ENCODE measurements around the gene RNASET2. TPM values are rescaled to one million over a fixed set of nuclear protein-coding genes. Genes with fewer than 3 reads are reported as not detected.

The RNASET2 gene
- total RNA-seq, 1 donor from 2014 or later = 13.4 TPM

DNA sequence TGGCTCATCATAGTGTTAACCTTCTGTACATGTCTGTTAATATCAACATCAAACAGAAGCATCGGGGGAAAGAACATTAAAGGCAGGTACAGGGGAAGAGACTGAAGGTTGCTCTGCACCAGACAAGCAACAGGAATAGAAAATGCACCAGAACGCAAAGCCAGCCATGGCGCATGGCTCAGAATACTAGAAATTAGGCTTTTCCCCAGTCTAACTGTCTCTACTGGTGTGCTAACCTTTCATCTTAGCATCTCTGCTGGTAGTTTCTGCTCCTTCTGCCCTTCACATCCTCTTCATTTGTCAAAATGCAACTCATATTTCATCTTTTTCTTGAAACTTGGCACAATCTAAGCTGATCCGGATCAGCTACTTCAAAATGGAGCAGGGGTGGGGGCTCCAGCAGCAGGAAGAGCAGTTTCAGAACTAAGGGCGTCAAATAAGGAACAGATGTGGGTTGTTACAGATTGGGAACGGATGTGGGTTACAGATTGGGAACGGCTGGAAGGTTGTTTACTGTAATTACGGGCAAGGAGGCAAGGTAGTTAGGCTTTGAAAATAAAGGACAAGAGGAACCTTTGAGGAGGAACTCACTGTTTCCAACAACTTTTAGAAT lies 13.1 kb upstream of the RNASET2 start:
- H3K27me3 ChIP-seq (ENCODE audit: low read depth) = no peaks in the 10 kb centered on the region
- no peaks in the 10 kb centered on the region for H3K9me3 ChIP-seq (replicated peaks)
- no peak overlapping the region for H3K27ac ChIP-seq (replicated peaks)
- no peaks in the 10 kb centered on the region for H3K4me1 ChIP-seq
- DNase-seq = no peak
- TF ChIP-seq, protein P1, sequence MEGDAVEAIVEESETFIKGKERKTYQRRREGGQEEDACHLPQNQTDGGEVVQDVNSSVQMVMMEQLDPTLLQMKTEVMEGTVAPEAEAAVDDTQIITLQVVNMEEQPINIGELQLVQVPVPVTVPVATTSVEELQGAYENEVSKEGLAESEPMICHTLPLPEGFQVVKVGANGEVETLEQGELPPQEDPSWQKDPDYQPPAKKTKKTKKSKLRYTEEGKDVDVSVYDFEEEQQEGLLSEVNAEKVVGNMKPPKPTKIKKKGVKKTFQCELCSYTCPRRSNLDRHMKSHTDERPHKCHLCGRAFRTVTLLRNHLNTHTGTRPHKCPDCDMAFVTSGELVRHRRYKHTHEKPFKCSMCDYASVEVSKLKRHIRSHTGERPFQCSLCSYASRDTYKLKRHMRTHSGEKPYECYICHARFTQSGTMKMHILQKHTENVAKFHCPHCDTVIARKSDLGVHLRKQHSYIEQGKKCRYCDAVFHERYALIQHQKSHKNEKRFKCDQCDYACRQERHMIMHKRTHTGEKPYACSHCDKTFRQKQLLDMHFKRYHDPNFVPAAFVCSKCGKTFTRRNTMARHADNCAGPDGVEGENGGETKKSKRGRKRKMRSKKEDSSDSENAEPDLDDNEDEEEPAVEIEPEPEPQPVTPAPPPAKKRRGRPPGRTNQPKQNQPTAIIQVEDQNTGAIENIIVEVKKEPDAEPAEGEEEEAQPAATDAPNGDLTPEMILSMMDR (IDR thresholded peaks at IDR 0.05; ENCODE audit: borderline replicate concordance) = no peak
- no peaks in the 10 kb centered on the region for H3K36me3 ChIP-seq
- intact Hi-C loops (cut with micrococcal nuclease) = no loop called here
- H3K4me3 ChIP-seq = no peak overlapping the region

DNA sequence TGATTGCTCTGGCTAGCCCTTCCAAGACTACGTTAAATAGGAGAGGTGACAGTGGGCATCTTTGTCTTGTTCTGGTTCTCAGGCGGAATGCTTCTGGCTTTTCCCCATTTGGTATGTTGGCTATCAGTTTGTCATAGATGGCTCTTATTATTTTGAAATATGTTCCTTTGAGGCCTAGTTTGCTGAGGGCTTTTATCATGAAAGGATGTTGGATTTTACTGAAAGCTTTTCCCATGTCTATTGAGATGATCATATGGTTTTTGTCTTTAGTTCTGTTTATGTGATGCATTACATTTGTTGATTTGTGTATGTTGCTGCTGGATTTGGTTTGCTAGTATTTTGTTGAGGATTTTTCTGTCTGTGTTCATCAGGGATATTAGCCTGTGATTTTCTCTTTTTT lies 9.9 kb upstream of the RNASET2 start:
- Histone ChIP-seq H3K27ac (replicated peaks) (no peak overlapping the region), H3K4me3 (no peak overlapping the region), H3K36me3 (no peaks in the 10 kb centered on the region), H3K9me3 (replicated peaks) (no peaks in the 10 kb centered on the region), H3K27me3 (ENCODE audit: low read depth) (no peaks in the 10 kb centered on the region), H3K4me1 (no peaks in the 10 kb centered on the region)
- DNase-seq = no peak
- TF ChIP-seq, protein P1 (IDR thresholded peaks at IDR 0.05; ENCODE audit: borderline replicate concordance) = no peak
- intact Hi-C loops (cut with micrococcal nuclease) = no loop called here

DNA sequence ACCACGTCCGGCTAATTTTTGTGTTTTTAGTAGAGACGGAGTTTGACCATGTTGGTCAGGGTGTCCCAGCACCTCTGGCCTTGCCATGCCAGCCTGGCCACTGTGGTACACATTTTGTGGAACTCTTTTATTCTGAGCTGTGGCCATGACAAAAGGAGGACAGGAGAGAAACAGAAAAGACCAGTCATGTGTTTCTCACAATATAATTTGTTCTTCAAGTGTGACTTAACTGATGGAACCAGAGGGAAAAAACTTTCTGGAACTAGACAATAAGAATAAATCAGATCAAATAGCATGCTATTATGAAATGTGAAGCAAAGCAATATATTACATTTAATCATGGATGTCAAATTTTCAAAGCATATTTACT lies 4.2 kb upstream of the RNASET2 start:
- Histone ChIP-seq H3K36me3 (no peaks in the 10 kb centered on the region), H3K27me3 (ENCODE audit: low read depth) (no peaks in the 10 kb centered on the region), H3K4me1 (peaks cover 33% of the 10 kb centered on the region), H3K4me3 (no peak overlapping the region), H3K9me3 (replicated peaks) (no peaks in the 10 kb centered on the region), H3K27ac (replicated peaks) (no peak overlapping the region)
- TF ChIP-seq, protein P1 (IDR thresholded peaks at IDR 0.05; ENCODE audit: borderline replicate concordance) = no peak
- intact Hi-C loops (cut with micrococcal nuclease) = no loop called here
- no peak for DNase-seq

DNA sequence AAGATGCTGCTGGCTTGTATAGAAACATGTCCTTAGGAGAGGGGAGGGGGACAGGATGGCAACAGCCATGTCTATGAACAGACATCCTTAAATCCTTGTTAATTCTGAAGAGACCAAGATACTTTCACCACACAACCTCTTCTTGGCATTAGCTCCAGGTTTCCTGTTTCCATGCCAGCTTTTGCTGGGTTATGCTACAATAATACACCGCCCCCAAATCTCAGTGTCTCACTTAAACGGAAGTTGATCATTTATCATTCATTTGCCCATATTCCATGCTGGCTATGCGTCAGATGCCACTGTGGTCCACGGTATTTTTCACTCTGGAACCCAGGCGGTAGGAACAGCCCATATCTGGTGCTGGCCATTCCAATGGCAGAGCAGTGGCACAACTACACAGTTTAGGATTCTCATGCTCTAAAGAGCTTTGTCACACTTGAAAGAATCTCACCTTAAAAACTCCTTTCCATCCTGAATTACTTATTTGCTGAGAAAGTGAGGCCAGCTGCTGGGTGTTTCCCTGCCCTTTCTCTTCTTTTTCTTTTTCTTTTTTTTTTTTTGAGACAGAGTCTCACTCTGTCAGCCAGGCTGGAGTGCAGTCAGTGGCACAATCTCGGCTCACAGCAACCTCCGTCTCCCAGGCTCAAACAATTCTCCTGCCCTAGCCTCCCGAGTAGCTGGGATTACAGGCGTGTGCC lies 3.7 kb upstream of the RNASET2 start:
- no peaks in the 10 kb centered on the region for H3K27me3 ChIP-seq (ENCODE audit: low read depth)
- H3K36me3 ChIP-seq = no peaks in the 10 kb centered on the region
- H3K4me1 ChIP-seq = peaks cover 35% of the 10 kb centered on the region
- intact Hi-C loops (cut with micrococcal nuclease) = no loop called here
- peak overlapping the region; percentile 68 for H3K27ac ChIP-seq (replicated peaks)
- DNase-seq = no peak
- TF ChIP-seq, protein P1 (IDR thresholded peaks at IDR 0.05; ENCODE audit: borderline replicate concordance) = no peak
- H3K4me3 ChIP-seq = no peak overlapping the region
- H3K9me3 ChIP-seq (replicated peaks) = no peaks in the 10 kb centered on the region

DNA sequence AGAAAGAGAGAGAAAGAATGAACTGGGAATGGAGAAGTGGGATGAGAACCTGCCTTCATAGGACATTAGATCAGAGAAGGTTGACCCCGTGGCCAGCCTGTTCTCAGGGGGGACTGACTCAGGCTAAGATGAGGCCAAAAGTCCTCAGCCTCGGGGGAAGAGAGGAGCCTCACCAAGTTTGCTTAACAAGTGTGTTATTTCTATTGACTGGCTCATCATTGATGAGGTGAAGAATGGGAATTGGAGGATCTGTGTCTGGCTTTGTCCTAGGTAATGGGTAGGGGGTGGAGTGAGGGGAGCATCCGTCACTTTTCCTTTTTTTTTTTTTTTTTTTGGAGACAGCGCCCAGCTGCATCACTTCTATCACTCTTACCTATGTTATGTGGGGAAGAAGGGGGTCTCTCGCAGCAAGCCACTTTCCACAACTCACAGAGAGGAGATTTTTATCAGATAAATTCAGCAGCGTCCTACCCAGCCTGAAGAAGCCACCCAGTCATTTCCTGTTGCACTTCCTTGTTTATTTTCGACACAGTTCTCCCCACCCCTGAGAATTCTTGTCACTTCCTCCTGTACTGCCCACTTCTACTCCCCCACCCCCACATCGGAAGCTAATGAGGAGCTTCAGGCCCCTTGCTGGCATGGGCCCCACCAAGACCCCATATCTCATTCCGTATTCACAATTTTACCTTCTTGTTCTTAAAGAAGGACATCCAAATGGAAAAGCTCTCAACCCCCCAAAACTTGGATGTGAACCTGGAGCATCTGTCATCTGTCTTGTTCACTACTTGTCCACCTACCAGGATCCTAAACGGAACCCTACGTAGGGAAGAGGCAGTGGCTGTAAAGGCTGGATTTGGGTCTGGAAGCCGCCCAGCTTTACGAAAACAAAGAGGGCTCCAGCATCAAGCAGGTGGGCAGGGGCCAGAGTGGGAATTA lies 2.8 kb upstream of the RNASET2 start:
- H3K27me3 ChIP-seq (ENCODE audit: low read depth) = no peaks in the 10 kb centered on the region
- TF ChIP-seq, protein P1 (IDR thresholded peaks at IDR 0.05; ENCODE audit: borderline replicate concordance) = no peak
- intact Hi-C loops (cut with micrococcal nuclease) = no loop called here
- peak overlapping the region; percentile 68 for H3K27ac ChIP-seq (replicated peaks)
- no peak overlapping the region for H3K4me3 ChIP-seq
- peaks cover 35% of the 10 kb centered on the region for H3K4me1 ChIP-seq
- DNase-seq = no peak
- H3K9me3 ChIP-seq (replicated peaks) = no peaks in the 10 kb centered on the region
- no peaks in the 10 kb centered on the region for H3K36me3 ChIP-seq
